GM21423 (cell line): Measurements from ENCODE around the gene IL4R.
"Not testable (repeated sequence)": the region's sequence is repeated elsewhere in the genome, so short reads cannot be mapped to it uniquely, and the experiment has no call there.

Source experiments
- ATAC-seq: cut with Tn5 transposase; IDR thresholded peaks from one replicate; pipeline ENCODE4 v1.9.1; 2021; ENCODE audit warnings: mild to moderate bottlenecking, moderate library complexity; ENCODE audit not compliant: unreplicated experiment

Gene IL4R

DNA sequence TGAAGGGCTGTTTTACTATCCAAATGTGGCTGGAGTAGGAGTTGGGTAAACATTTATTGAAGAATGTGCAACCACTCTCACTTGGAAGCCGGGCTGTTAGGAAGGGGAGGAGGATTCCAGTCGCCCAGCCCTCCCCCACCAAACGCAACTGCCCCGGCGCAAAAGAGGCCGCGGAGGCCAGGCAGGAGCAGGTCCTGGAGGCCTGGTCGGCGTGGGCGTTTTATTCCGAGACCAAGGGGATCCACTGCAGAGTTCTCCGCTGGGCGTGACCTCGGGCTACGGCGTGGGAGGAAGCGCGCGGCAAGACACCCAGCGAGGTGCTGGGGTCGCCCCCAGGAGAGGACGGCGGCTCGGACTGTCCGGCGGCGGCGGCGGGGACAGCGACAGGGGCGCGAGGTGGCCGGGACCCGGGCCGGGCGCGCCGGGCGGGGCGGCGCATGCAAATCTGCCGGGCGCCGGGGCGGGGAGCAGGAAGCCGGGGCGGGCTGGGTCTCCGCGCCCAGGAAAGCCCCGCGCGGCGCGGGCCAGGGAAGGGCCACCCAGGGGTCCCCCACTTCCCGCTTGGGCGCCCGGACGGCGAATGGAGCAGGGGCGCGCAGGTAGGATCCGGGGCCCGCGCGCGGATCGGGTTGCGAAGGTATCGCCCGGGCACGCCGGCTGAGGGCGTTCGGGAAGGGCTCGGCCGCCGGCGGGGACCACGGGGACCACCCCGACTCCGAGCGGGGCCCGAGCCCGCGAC lies at the start of gene IL4R:
IL4R (plus strand) TSS at position 553 of the 739 bp plus-strand sequence. CDS start 26,230 bp downstream, outside the sequence.
- peak; percentile 53 for ATAC-seq

DNA sequence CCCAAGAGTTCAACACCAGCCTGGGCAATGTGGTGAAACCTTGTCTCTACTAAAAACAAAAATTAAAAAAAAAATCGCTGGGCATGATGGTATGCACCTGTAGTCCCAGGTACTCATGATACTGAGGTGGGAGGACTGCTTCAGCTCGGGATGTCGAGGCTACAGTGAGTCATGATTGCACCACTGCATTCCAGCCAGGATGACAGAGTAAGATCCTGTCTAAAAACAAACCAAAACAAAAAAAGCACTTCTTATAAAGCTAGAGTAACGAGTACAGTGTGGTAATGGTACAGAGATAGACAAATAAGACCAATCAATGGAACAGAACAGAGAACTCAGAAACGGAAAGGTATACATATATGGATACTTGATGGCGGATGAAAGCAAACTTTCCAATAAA lies 49.6 kb upstream of the IL4R start:
- no peak for ATAC-seq

DNA sequence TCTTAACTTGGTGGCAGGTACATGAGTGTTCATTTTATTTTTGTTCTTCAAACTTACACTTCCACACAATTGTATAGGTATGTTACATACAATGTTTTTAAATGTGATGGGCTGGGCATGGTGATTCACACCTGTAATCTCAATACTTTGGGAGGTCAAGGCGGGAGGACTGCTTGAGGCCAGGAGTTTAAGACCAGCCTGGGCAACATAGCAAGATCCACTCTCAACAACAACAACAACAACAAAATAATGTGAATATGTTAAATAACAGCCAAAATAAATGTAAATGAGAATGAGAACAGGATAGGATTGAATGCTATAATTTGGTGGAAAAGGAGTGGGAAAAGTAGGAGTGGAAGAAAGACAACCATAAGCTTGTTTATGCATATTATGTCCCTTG lies 47.8 kb upstream of the IL4R start:
- no peak for ATAC-seq

DNA sequence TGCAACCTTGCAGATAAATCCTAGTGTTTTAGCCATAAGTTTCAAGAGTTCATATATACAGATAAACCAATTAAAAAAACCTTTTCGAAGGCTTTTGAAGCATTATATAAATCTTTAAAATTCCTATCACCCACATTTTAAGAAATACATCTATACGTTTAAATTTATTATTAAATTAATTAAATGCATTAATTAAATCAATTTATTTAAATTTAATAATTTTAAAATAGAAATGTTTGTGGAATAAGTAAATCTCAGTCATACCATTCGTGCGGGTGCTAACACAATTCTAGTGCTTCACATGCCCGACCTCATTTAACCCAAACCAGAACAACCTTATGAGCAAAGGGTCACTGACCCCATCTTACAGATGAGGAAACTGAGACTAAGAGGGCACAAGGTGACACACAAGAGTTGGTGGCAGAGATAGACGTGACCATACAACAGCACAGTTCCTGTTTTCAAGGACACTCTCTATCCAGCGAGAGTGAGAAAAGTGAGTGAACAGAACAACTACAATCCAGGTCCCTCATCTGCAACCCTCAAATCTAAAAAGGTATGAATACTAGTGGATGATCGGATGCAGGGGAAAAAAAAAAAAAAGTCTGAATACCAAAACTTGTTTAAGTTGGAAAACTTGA lies 46.6 kb upstream of the IL4R start:
- no peak for ATAC-seq

GRCh38 chr16:27268376-27269299 lies 45.1 kb upstream of the IL4R start, which contains the start of gene NSMCE1:
Gene NSMCE1 (minus strand): TSS chr16:27268772. CDS start chr16:27257570, 11,202 bp downstream.
- peak; percentile 94 for ATAC-seq

DNA sequence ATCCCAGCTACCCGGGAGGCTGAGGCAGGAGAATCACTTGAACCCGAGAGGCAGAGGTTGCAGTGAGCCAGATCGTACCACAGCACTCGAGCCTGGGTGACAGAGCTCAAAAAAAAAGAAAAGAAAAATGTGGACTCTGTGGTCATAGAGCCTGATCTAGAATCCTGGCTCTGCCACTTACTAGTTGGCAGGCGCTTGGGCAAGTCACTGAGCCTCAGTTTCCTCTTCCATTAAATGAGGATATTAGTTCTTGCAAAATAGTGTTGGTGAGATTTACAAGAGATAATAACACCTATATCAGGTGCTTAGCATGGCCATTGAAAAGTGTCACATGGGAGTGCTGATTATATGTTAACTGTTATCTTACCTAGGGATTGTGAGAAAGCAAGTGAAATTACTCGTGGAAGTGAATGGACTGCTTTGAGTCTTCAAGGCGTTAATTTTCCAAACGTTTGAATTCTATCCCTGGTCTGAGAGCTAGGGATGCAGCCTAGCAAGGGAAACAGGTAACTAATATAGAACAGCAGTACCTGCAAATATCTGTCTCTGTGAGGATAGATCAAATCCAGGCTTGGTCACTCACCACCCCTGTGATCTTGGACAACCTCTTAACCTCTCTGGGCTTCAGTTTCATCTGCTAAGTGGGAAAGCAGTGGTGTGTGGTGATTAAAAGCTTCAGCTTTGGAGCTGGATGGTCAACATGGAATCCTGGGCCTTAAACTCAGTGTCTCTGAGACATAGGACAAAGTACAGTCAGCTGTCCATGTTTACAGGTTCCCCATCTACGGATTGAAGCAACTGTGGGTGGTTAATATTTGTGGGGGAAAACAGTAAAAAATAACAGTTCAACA lies 44.2 kb upstream of the IL4R start:
- ATAC-seq = no peak

DNA sequence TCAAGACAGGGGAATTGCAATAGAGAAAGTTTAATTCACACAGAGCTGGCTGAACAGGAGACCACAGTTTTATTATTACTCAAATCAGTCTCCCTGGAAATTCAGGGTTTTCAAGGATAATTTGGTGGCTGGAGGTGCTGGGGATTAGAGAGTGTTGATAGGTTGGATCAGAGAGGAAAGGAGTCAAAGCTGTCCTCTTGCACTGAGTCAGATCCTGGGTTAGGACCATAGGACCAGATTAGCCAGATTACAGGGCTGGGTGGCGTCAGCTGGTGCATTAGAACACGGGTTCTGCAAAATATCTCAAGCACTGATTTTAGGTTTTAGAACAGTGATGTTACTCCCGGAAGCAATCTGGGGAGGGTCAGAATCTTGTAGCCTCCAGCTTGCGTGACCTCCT lies 43.4 kb upstream of the IL4R start:
- no peak for ATAC-seq

GRCh38 chr16:27272076-27272475 lies 41.7 kb upstream of the IL4R start:
- ATAC-seq = no peak

GRCh38 chr16:27272697-27273096 lies 41.1 kb upstream of the IL4R start:
- ATAC-seq = not testable (repeated sequence)

DNA sequence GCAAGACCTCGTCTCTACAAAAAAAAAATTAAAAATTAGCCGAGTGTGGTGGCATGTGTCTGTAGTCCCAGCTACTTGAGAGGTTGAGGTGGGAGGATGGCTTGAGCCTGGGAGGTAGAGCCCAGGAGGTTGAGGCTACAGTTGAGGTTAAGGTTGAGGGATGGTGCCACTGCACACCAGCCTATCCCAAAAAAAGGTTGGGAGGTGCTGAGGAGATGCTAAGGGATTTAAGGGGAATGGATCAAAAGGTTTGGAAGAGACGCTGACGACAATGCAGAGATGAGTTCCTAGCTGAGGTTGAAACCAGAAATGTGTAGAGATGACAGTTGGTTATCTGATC lies 40.5 kb upstream of the IL4R start:
- ATAC-seq = no peak

DNA sequence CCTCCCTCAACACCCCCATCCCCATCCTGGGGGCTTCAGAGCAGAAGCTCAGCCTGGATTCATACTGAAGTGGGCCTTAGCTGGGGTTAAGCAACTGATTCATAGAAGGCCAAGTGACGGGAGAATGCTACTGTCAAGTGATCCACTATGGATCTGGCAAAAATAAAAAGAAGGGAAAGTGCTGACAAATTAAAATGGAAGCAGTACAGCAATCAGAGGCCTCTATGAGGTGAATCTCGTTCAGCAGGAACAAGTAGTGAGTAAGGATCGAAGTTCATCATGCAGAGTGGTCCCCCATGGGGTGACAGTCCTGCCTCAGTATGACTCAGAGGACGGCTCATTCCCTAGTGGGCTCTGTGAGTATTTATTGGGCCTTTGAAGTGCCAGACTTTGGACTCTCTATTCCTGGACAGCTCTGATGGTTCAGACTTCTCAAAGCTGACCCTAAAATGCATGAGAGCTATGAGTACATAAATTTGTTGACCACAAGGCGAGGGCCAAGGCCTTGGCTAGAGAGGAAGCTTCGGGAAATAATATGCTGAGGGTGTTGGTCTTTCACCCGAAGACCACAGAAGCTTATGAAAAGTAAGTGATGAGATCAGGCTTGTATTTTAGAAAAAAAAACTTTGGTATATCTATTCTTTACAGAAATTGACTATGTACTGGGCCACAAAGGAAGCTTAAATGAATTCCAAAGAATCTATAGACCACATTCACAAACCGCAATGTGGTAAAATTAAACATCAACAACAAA lies 39.9 kb upstream of the IL4R start:
- ATAC-seq = no peak

DNA sequence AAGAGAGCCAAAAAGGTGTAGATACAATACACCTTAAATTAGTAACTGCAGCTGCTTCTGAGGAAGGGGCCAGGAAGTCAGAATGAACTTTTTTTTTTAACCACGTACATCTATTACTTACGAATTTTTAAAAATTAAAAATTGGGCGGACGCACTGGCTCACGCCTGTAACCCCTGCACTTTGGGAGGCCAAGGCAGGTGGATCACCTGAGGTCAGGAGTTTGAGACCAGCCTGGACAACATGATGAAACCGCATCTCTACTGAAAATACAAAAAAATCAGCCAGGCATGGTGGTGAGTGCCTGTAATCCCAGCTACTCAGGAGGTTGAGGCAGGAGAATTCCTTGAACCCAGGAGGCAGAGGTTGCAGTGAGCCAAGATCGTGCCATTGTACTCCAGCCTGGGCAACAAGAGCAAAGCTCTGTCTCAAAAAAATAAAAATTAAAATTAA lies 39.3 kb upstream of the IL4R start:
- not testable (repeated sequence) for ATAC-seq

DNA sequence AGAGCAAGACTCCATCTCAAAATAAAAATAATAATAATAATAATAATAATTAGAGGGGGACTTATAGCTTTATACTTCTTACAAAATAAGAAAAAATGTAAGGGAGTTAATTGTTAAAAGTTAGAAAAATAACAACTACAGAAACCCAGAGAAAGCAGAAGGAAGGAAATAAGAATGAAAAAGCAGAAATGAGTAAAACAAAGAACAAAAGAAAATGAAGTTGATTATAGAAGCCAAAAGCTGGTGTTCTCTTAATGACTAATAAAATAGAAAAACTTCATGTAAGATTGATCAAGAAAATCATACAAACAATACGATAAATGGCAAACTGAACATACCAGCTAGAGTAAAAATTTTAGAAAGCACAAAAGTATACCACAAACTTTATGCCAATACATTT lies 38.4 kb upstream of the IL4R start:
- ATAC-seq = no peak

GRCh38 chr16:27281243-27281642 lies 32.5 kb upstream of the IL4R start:
- no peak for ATAC-seq

GRCh38 chr16:27284865-27285675 lies 28.7 kb upstream of the IL4R start:
- ATAC-seq = no peak

DNA sequence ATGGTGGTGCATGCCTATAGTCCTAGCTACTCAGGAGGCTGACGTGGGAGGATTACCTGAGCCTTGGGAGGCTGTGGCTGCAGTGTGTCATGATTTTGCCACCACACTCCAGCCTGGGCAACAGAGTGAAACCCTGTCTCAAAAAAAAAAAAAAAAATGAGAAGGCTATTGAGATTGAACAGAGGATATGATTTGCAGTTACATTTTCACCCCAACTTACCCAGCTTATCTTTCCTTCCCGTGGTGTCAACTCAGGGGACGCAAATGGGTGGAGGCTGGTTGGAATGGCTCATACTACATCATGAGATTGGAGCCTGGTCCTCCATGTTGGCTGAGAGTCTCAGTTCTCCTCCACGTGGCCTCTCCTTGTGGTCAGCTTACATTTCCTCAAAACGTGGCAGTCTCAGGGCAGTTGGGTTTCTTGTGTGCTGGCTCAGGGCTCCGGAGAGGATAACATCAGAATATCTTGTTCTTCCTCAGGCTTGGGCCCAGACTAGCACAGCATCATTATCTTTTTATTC lies 28.0 kb upstream of the IL4R start:
- no peak for ATAC-seq

GRCh38 chr16:27286451-27286850 lies 27.3 kb upstream of the IL4R start:
- no peak for ATAC-seq

DNA sequence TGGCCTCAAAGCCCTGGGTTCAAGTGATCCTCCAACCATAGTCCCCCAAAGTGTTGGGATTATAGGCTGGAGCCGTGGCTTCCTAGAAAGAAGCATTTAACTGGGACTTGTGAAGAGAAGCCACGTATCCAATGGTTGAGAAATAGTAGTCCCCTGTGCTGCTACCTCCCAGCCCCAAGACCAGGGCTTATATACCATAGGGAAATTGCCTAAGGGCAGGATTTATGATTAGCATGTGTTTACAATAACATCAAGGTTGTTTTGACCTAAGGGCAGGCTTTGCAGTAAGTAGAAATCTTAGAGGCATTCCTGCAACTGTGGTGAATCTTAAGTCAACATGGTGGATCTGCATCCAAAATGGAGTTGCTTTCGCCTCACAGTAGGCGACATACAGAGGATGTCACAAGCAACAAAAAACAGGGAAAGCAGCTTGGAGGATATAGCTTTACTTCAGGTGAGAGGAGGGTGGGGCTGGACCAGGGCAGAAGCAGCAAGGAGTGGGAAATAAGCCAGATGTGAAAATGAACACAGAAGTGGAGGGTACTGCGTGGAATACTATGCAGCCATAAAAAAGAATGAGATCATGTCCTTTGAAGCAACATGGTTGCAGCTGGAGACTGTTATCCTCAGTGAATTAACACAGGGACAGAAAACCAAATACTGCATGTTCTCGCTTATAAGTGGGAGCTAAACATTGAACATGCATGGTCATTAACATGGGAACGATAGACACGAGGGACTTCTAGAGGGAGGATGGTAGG lies 26.5 kb upstream of the IL4R start:
- ATAC-seq = no peak
